Osteocyte (in vitro differentiated cells): Measurements from ENCODE around the gene ROR2. TPM values are rescaled to one million over a fixed set of nuclear protein-coding genes. Genes with fewer than 3 reads are reported as not detected.

Experiments used
- DNase-seq: peaks from one replicate; pipeline ENCODE4 v3.0.0; 2021; ENCODE audit warnings: mixed read lengths; ENCODE audit not compliant: unreplicated experiment; ENCODE audit errors: extremely low spot score
- H3K27ac Mint-ChIP-seq: one replicate; pipeline ENCODE4 v1.8.0; 2021; ENCODE audit warnings: mild to moderate bottlenecking, mixed read lengths; ENCODE audit not compliant: unreplicated experiment
- H3K27me3 Mint-ChIP-seq: one replicate; pipeline ENCODE4 v1.8.0; 2021; ENCODE audit warnings: mixed read lengths; ENCODE audit not compliant: unreplicated experiment
- H3K36me3 Mint-ChIP-seq: one replicate; pipeline ENCODE4 v1.8.0; 2021; ENCODE audit warnings: mixed read lengths; ENCODE audit not compliant: unreplicated experiment
- H3K4me1 Mint-ChIP-seq: one replicate; pipeline ENCODE4 v1.8.0; 2021; ENCODE audit warnings: mixed read lengths; ENCODE audit not compliant: unreplicated experiment
- H3K4me3 Mint-ChIP-seq: one replicate; pipeline ENCODE4 v1.8.0; 2021; ENCODE audit warnings: mild to moderate bottlenecking, moderate library complexity, mixed read lengths; ENCODE audit not compliant: unreplicated experiment
- H3K9me3 Mint-ChIP-seq: one replicate; pipeline ENCODE4 v1.8.0; 2021; ENCODE audit warnings: mixed read lengths; ENCODE audit not compliant: unreplicated experiment
- total RNA-seq: library from RNA; stranded (reverse); gene quantifications from 2 replicates; pipeline ENCODE4 v1.2.1, GENCODE V29; 2021
- TF ChIP-seq, protein P1 (sequence below): fragments of 200-600 bp; sonication (generic); IDR thresholded peaks from 2 replicates; pipeline ENCODE4 v1.5.0; 2021; ENCODE audit warnings: antibody characterized with exemption, mild to moderate bottlenecking, moderate library complexity

ROR2 gene
- total RNA-seq, 1 donor from 2014 or later: 48.2 TPM

- TF ChIP-seq, protein P1, sequence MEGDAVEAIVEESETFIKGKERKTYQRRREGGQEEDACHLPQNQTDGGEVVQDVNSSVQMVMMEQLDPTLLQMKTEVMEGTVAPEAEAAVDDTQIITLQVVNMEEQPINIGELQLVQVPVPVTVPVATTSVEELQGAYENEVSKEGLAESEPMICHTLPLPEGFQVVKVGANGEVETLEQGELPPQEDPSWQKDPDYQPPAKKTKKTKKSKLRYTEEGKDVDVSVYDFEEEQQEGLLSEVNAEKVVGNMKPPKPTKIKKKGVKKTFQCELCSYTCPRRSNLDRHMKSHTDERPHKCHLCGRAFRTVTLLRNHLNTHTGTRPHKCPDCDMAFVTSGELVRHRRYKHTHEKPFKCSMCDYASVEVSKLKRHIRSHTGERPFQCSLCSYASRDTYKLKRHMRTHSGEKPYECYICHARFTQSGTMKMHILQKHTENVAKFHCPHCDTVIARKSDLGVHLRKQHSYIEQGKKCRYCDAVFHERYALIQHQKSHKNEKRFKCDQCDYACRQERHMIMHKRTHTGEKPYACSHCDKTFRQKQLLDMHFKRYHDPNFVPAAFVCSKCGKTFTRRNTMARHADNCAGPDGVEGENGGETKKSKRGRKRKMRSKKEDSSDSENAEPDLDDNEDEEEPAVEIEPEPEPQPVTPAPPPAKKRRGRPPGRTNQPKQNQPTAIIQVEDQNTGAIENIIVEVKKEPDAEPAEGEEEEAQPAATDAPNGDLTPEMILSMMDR: no peak
- Mint-ChIP-seq H3K9me3 (no peaks in the 10 kb centered on the region), H3K27ac (no peak overlapping the region), H3K4me1 (no peaks in the 10 kb centered on the region), H3K4me3 (no peak overlapping the region), H3K27me3 (peaks cover 18% of the 10 kb centered on the region), H3K36me3 (no peaks in the 10 kb centered on the region)
- DNase-seq: no peak
Observed at GRCh38 chr9:91582181-91582580, 367.8 kb downstream of the ROR2 start.

DNA sequence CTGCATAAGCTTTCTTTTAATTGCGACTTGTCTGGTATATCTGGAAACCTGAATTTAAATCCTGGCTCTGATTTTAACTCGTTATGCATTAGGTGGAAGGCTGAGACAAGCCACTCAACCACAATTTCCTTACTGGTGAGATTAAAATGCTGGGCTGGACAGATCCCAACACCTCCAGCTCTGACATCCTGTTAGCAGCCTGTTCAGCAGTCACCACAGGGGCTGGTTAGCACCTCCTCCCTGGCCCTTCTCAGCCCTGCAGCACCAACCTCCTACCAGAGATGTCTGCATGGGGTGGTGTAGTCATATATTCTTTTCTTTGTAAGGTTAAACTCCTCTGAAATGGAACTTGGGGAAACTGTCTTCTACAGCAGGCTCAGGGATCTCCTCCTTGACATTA lies 369.9 kb downstream of the ROR2 start:
- DNase-seq: no peak
- TF ChIP-seq, protein P1: no peak

DNA sequence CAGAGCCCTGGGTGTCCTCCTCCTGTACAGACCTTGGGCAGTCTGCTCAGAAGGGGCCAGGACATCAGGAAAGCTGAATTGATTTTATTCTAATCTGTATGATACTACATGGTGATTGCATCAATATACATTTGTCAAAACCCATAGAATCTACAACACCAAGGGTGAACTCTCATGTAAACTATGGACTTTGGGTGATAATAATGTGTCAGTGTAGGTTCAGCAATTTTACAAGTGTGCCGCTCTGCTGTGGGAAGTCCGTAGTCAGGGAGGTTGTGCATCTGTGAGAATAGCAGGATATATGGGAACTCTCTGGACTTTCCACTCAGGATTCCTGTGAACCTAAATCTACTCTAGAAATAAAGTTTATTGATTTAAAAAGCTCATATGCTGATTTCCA lies 371.1 kb downstream of the ROR2 start:
- no peak for DNase-seq
- TF ChIP-seq, protein P1: no peak
- peaks cover 16% of the 10 kb centered on the region for H3K27me3 Mint-ChIP-seq
- H3K36me3 Mint-ChIP-seq: no peaks in the 10 kb centered on the region
- no peaks in the 10 kb centered on the region for H3K4me1 Mint-ChIP-seq
- no peak overlapping the region for H3K27ac Mint-ChIP-seq
- no peaks in the 10 kb centered on the region for H3K9me3 Mint-ChIP-seq
- H3K4me3 Mint-ChIP-seq: no peak overlapping the region

More for the DNA sequence above, 369.9 kb downstream of the ROR2 start:
- Mint-ChIP-seq H3K9me3 (no peaks in the 10 kb centered on the region), H3K4me3 (no peak overlapping the region), H3K27me3 (peaks cover 17% of the 10 kb centered on the region), H3K4me1 (no peaks in the 10 kb centered on the region), H3K27ac (no peak overlapping the region), H3K36me3 (no peaks in the 10 kb centered on the region)

GRCh38 chr9:91577633-91578061 lies 372.4 kb downstream of the ROR2 start:
- H3K4me1 Mint-ChIP-seq: no peaks in the 10 kb centered on the region
- no peaks in the 10 kb centered on the region for H3K36me3 Mint-ChIP-seq
- no peak for DNase-seq
- TF ChIP-seq, protein P1: no peak
- no peaks in the 10 kb centered on the region for H3K9me3 Mint-ChIP-seq
- peaks cover 23% of the 10 kb centered on the region for H3K27me3 Mint-ChIP-seq
- no peak overlapping the region for H3K27ac Mint-ChIP-seq
- H3K4me3 Mint-ChIP-seq: no peak overlapping the region

DNA sequence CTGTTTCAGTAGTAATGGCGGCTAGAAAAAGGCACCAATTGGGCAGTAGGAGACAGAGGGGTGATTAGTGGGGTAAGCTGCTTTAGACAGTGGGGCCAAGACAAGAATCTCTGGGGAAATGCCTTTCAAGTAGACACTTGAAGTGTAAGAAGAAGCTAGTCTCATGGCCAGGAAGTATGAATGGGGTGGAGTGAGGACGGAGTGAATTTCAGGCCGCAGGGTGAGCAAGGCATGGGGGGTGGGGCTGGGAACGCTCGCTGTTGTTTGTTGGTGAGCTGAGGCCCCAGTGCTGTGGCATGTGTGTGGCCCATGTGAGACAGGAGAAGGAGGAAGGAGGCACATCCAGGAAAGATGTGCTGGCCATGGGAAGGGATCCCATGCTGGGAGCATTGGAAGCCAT lies 377.2 kb downstream of the ROR2 start:
- no peak for DNase-seq
- Mint-ChIP-seq H3K27ac (no peak overlapping the region), H3K9me3 (no peaks in the 10 kb centered on the region), H3K4me1 (no peaks in the 10 kb centered on the region), H3K27me3 (peaks cover 28% of the 10 kb centered on the region), H3K4me3 (no peak overlapping the region), H3K36me3 (no peaks in the 10 kb centered on the region)
- TF ChIP-seq, protein P1: no peak
